Erythroblast (primary cell): ENCODE measurements around the gene GASK1B.

Experiments
- GATA1 ChIP-seq: IDR thresholded peaks from 2 replicates; pipeline ENCODE4 v1.6.1; 2011; ENCODE audit warnings: low read depth, mild to moderate bottlenecking, control low read depth, low read length, moderate library complexity
- POLR2A ChIP-seq: IDR thresholded peaks from 2 replicates; pipeline ENCODE4 v1.6.1; 2011; ENCODE audit warnings: mild to moderate bottlenecking, low read length

GRCh38 chr4:158201876-158202275 lies 29.1 kb upstream of the GASK1B start:
- TF ChIP-seq POLR2A = no peak
- no peak for TF ChIP-seq GATA1
